GM18861 (cell line): ENCODE measurements around the gene MELK.
"Not testable (repeated sequence)": the region's sequence is repeated elsewhere in the genome, so short reads cannot be mapped to it uniquely, and the experiment has no call there.

Source experiments
- ATAC-seq: cut with Tn5 transposase; IDR thresholded peaks from one replicate; pipeline ENCODE4 v1.9.1; 2021; ENCODE audit not compliant: unreplicated experiment

MELK gene

DNA sequence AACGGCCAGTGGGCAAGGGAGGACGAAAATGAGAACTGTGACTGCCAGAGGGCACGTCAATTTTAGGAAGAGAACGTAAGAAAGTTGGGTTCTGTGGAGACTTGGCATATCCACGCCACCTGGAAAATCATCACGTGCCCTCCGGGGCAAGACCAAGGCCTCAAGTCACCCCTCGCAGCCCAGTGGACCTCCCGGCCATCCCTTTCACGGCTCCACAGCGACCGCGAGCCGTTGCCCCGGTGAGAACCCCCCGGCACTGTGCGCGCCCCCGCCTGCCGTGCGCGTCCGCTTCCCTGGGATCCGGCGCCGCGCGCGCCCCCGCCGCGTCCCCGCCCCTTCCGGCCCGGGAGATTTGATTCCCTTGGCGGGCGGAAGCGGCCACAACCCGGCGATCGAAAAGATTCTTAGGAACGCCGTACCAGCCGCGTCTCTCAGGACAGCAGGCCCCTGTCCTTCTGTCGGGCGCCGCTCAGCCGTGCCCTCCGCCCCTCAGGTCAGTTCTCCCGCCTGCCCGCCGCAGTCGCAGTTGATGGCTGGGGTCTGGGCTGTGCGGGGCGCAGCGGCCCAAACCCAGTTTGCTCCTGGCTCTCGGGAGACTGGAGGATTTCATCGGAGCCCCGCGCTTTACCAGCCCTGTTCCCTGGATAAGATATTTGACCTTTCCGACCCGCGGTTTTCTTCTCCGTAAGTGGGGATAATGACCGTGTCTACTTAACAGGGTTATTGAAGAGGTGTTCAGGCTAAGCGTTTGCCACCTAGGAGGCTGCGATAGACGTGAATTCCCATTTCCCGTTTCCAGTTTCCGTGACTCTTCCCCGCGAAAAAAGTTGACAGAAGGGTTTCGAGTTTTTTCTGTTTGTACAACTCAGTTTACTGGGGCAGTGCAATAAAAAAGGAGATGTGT lies at the start of gene MELK:
MELK (plus strand) TSS at position 381 of the 904 bp plus-strand sequence. CDS start 8,787 bp downstream, outside the sequence.
- peak; percentile 61 for ATAC-seq

DNA sequence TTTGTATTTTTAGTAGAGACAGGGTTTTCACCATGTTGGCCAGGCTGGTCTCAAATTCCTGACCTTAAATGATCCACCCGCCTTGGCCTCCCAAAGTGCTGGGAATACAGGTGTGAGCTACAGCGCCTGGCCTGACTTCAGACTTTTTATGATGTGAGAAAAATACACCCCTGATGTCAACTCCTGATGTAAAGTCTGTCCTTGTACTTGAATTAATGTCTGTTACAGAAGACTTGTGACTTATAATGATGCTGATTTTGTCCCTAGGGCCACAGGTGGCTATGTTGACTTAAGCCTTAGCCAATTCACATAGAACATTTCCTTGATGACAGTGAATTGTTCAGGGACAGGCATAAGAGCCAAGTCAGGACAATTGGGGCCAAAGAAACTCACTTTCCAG lies 42.5 kb upstream of the MELK start:
- no peak for ATAC-seq

DNA sequence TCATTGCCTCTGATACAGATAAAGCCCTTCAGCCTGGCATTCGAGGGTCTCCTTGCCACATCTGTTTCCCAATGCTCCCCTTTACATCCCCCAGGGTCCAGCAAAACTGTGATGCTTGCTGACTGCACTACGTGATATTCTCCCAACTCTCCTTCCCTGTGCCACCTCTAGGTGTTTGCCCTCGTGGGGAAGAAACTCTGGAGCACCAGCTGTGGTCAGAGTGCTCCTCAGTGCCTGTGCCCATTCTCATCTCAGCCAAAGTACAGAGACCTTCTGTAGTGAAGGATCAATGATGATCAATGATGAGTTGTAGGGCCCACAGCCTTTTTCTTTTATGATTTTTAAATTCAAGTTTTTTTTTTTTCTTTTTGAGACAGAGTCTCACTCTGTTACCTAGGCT lies 40.3 kb upstream of the MELK start:
- no peak for ATAC-seq

DNA sequence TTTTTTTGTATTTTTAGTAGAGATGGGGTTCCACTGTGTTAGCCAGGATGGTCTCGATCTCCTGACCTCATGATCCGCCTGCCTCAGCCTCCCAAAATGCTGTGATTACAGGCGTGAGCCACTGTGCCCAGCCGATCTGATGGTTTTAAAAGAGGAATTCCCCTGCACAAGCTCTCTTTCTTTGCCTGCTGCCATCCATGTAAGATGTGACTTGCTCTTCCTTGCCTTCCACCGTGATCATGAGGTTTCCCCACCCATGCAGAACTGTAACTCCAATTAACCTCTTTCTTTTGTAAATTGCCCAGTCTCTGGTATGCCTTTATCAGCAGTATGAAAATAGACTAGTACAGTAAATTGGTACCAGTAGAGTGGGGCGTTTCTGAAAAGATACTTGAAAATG lies 39.0 kb upstream of the MELK start:
- not testable (repeated sequence) for ATAC-seq

DNA sequence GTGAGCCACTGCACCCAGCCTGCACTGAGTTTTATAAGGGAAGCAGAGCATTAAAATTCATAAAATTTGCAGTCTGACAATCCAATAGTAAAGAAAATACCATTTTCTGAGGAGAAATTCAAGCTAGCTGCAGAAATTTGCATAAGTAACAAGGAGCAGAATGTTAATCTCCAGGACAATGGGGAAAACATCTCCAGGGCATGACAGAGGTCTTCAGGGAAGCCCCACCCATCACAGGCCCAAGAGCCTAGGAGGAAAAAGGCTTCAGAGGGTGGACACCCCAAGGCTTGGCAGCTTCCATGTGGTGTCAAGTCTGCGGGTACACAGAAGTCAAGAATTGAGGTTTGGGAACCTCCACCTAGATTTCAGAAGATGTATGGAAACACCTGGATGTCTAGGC lies 37.6 kb upstream of the MELK start:
- no peak for ATAC-seq

DNA sequence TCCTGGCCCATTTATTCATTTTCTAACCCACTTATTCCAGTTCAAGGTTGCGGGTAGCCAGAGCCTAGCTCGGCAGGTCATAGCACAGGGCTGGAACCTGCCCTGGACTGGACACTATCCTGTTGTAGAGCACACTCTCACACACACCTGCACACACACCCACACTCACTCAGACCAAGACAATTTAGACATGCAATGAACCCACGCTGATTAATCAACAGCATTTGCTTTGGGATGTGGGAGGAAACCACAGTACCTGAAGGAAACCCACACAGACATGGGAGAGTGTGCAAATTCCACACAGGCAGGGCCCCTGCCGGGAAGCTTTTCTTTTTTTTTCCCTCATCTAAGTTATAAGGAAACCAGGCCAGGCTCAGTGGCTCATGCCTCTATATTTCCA lies 34.8 kb upstream of the MELK start:
- no peak for ATAC-seq

DNA sequence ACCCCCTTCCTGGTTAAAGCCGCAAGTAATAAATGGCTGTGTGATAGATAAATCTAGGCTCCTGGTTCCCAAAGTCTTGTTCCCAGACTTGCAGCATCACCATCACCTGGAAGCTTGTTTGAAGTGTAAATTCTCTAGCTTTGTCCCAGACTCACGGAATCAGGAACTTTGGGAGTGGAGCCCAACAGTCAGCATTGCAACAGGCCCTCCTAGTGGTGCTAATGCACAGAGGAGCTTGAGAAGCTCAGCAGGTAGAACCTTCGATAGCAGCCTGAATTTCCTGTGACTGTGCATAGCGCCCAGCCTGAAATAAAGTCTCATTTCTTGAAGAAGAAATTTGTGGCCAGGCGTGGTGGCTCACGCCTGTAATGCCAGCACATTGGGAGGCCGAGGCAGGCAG lies 30.3 kb upstream of the MELK start:
- no peak for ATAC-seq

DNA sequence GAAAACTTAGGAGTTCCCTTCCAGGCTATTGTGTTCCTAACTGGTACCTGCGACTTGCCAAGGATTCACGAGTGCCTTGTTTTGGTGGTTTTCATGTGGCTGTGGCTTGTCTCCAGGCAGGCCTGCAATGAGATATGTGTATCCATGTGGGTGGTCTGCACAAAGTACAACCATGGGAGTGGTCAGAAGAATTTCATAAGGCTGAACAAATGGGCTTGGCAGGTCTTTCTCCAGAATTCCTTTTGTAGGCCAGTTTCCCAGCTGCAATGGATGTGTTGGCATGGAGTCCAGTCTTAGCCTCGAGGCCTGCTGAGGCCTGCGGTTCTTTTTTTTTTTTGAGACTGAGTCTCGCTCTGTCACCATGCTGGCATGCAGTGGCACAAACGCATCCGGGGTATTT lies 28.8 kb upstream of the MELK start:
- no peak for ATAC-seq

DNA sequence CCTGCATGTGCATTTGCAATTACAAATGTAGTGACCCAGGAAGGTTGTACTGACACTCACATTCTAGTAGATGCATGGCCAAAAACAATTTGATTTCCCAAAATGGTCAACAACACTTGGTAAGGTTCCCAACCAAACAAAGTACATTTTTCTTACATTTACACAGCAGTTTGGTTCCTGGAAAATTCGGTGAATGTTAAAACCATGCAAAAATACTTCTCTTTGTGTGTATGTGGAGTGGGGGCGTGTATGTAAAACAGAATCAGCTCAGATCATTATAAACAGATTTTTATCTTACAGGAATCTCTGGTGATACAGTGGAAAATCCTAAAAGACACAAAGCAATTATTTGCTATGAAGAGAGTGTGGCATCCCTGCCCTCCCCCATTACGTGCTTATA lies 25.1 kb upstream of the MELK start:
- ATAC-seq = no peak

DNA sequence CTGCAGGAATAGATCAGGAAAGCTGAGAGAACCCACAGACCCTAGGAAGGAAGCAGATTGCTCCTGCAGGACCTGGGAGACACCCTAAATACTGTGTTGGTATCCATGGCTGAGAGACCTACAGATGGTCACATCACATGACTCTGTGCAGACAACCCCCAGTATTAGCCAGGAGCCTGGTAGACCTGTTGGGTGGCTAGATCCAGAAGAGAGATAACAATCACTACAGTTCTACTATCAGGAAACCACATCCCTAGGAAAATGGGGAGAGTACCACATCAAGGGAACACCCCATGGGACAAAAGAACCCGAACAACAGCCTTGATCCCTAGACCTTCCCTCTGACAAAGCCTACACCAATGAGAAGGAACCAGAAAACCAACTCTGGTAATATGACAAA lies 24.2 kb upstream of the MELK start:
- ATAC-seq = no peak

DNA sequence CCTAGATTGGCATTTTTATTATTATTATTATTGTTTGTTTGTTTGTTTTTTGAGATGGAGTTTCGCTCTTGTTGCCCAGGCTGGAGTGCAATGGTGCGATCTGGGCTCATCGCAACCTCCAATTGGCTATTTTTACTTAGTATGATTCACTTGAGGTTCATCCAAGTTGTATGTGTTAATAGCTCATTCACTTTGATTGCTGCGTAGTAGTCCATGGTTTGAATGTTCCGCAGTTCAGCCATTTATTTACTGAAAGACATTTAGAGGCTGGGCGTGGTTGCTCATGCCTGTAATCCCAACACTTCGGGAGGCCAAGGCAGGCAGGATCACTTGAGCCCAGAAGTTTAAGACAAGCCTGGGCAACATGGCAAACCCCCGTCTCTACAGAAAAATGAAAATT lies 22.6 kb upstream of the MELK start:
- ATAC-seq = no peak

DNA sequence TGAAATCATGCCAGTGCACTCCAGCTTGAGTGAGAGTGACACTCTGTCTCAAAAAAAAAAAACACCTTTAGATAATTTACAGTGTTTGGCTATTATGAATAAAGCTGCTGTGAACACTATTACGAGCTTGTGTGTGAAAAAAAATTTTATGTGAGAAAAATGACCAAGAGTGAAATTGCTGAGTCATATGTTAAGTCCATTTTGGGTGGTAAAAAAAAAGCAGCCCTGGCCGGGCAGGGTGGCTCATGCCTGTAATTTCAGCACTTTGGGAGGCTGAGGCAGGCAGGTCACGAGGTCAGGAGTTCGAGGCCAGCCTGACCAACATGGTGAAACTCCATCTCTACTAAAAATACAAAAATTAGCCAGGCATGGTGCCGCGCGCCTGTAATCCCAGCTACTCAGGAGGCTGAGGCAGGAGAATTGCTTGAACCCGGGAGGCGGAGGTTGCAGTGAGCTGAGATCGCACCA lies 22.0 kb upstream of the MELK start:
- not testable (repeated sequence) for ATAC-seq

DNA sequence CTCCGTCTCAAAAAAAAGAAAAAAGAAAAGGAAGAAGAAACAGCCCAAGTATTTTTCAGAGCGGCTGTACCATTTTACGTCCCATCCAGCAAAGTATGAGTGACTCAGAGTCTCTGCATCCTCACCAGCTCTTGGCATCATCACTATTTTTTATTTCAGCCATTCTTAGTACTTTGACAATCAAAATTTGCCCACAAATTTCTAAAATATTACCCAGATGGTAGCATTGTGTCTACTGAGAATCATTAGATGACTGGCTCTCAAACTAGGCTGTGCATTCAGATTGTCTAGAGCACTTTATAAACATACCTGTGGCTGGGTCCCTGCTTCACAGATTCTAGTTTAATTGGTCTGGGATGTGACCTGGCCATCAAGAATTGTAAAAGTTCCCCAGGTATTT lies 21.6 kb upstream of the MELK start:
- ATAC-seq = no peak

DNA sequence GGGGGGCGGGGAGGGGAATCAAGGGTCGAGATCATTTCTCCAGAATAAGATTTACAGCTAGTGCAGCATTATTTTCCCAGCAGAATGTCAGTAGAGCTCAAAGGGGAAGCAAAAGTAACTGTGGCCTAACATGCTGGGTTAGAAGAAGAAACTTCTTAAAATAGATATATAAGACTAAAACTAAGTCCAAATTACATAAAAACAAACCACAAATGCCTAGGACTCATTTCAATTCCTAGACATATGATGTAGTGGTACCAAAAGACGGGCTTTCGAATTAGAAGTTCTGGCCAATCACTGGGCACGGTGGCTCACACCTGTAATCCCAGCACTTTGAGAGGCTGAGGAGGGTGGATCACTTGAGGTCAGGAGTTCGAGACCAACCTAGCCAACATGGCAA lies 20.8 kb upstream of the MELK start:
- no peak for ATAC-seq

DNA sequence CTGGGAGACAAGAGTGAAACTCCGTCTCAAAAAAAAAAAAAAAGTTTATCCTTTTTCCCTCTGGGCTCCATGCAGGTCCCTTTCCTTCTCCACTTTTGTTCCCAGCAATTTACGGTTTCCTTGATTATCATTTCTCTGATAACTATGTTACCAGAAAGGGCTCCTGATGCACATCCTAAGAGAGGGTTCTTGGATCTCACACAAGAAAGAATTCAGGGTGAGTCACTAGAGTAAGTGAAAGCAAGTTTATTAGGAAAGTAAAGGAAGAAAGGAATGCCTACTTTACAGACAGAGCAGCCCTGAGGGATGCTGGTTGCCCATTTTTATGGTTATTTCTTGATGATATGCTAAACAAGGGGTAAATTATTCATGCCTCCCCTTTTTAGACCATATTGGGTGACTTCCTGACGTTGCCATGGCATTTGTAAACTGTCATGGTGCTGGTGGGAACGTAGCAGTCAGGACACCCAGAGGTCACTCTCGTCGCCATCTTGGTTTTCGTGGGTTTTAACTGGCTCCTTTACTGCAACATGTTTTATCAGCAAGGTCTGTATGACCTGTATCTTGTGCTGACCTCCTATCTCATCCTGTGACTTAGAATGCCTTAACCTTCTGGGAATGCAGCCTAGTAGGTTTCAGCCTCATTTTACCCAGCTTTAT lies 13.5 kb upstream of the MELK start:
- ATAC-seq = no peak

DNA sequence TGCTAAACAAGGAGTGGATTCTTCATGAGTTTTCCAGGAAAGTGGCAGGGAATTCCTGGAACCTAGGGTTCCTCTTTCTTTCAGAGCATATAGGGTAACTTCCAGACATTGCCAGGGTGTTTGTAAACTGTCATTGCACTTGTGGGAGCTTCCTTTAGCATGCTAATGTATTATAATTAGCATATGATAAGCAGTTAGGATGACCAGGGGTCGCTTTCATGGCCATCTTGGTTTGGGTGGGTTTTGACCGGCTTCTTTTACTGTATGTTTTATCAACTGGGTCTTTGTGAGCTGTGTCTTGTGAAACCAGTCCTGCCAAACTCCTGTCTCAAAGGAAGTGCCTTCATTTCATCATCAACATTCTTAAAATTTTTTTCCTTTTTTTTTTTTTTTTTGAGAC lies 11.9 kb upstream of the MELK start:
- ATAC-seq = no peak

DNA sequence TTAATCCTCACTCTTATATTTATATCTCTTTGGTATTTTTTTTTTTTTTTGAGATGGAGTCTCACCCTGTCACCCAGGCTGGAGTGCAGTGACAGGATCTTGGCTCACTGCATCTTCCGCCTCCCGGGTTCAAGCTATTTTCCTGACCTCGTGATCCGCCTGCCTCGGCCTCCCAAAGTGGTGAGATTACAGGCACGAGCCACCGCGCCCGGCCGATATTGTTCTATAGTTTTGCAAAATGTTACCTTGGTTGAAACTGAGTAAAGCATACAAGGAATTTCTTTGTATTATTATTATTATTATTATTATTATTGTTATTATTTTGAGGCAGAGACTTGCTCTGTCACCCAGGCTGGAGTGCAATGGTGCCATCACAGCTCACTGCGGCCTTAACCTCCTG lies 9.9 kb upstream of the MELK start:
- ATAC-seq = not testable (repeated sequence)

DNA sequence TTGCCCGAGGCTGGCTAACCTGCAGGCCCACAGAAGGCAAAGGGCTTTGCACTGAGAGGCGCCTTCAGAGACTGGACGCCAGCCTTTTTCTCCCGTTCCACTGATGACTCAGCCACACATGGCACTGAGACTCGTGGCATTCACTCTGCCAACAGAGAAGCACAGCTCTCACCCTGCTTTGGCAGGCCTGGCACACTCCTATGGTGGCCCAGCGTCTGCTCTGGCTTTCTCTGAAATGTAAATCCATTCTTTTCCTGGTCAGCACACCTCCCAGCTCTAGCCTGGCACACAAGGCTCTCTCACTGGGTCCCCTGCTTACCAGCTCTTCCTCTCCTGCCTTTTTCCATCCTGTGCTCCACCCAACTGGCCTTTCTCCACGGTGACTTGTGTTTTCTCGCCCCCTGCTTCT lies 5.9 kb upstream of the MELK start:
- ATAC-seq = no peak

DNA sequence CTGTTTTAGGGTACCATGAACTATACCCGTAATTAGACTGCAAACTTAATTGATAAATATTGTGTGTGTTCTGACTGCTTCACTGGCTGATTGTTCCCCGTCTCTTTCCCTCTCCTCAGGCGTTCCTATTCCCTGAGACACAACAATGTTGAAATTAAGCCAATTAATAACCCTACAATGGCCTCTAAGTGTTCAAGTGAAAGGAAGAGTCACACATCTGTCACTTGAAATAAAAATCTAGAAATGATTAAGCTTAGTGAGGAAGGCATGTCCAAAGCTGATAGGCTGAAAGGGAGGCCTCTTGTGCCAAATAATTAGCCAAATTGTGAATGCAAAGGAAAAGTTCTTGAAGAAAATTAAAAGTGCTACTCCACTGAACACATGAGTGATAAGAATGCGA lies 4.0 kb upstream of the MELK start:
- not testable (repeated sequence) for ATAC-seq

DNA sequence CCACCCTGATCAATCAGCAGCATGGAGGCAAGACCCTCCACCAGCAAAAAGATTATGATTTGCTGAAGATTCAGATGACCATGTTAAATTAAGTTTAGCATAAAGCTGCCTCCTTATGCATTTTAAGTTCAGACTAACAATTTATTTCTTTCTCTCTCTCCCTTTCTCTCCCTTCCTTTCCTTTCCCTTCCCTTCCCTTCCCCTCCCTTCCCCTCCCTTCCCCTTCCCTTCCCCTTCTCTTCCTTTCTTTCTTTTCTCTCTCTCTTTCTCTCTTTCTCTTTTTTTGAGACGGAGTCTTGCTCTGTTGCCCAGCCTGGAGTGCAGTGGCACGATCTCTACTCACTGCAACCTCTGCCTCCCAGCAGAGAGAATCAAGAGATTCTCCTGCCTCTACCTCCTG lies 1.4 kb upstream of the MELK start:
- no peak for ATAC-seq

DNA sequence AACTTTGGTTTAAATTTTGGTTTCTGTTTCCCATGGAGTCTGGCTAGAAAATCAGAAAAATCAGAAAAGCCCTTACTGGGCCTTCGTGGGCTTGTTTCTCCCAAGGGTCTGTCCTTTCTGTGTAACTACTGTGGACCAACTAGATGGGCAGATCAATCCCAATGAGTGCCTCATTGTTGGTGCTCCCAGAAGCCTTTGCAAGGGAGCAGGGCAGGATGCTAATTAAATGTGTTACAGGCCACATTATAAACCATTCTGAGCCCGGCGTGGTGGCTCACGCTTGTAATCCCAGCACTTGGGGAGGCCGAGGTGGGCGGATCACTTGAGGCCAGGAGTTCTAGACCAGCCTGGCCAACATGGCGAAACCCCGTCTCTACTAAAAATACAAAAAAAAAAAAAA lies 1.4 kb downstream of the MELK start:
- ATAC-seq = not testable (repeated sequence)

DNA sequence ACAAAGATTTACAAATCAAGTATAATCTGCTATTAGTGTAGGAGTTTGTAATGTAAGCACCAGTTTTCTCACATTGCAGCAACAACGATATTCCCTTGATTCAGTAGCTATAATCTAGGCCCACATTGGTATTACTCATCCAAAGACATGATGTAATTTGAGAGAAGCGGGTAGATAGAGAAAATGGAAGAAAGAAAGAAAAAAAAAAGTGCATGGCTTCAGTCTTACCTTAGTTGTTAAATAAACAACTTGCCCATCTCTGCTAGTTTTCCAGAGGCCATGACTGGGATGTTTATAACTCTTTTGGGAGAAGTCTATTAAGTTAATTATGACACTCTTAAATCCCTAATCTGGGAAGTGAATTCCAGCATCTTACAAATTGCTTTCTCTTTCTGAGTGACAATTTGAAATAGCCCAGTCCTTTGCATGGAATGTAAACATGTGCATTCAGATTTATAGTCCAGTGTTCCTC lies 2.8 kb downstream of the MELK start:
- ATAC-seq = no peak
